ENCODE data around the gene OR10D3.
"Not testable (repeated sequence)": the region's sequence is repeated elsewhere in the genome, so short reads cannot be mapped to it uniquely, and the experiment has no call there.

Gene OR10D3

GRCh38 chr11:124195189-124195734, 12.1 kb downstream of the OR10D3 start:
- DNase-seq = peak; percentile 36

- no peak for DNase-seq
These were observed 14.9 kb downstream of the OR10D3 start for GRCh38 chr11:124197999-124198398.

GRCh38 chr11:124198897-124199296, 15.8 kb downstream of the OR10D3 start:
- DNase-seq = no peak

GRCh38 chr11:124199702-124200101, 16.6 kb downstream of the OR10D3 start:
- peak; percentile 14 for DNase-seq

- no peak for DNase-seq
These were observed 17.5 kb downstream of the OR10D3 start for GRCh38 chr11:124200671-124201070.

GRCh38 chr11:124202951-124203350, 19.8 kb downstream of the OR10D3 start:
- DNase-seq = peak; percentile 6

- DNase-seq = no peak
These were observed 20.9 kb downstream of the OR10D3 start for GRCh38 chr11:124204008-124204407.

GRCh38 chr11:124207102-124207792, 24.1 kb downstream of the OR10D3 start:
- DNase-seq = no peak

- no peak for DNase-seq
These were observed 26.7 kb downstream of the OR10D3 start for GRCh38 chr11:124209824-124210357.

GRCh38 chr11:124210421-124210820, 27.3 kb downstream of the OR10D3 start:
- DNase-seq = no peak

- no peak for DNase-seq
These were observed 28.2 kb downstream of the OR10D3 start for GRCh38 chr11:124211321-124211720.

- no peak for DNase-seq
These were observed 30.9 kb downstream of the OR10D3 start for GRCh38 chr11:124214027-124214426.

GRCh38 chr11:124219126-124219525, 36.0 kb downstream of the OR10D3 start:
- no peak for DNase-seq

- no peak for DNase-seq
These were observed 39.3 kb downstream of the OR10D3 start for GRCh38 chr11:124222407-124222806.

GRCh38 chr11:124224618-124225423, 41.7 kb downstream of the OR10D3 start:
- DNase-seq = not testable (repeated sequence)

GRCh38 chr11:124225471-124225870, 42.3 kb downstream of the OR10D3 start:
- no peak for DNase-seq

GRCh38 chr11:124233376-124233775, 50.2 kb downstream of the OR10D3 start:
- DNase-seq = peak; percentile 60
